HG03045 (cell line): ENCODE data around the gene CAPN1.
"Not testable (repeated sequence)": the region's sequence is repeated elsewhere in the genome, so short reads cannot be mapped to it uniquely, and the experiment has no call there.

ENCODE experiments used
- ATAC-seq: cut with Tn5 transposase; IDR thresholded peaks from one replicate; pipeline ENCODE4 v1.9.1; 2021; ENCODE audit warnings: mild to moderate bottlenecking, moderate library complexity; ENCODE audit not compliant: unreplicated experiment

The CAPN1 gene

DNA sequence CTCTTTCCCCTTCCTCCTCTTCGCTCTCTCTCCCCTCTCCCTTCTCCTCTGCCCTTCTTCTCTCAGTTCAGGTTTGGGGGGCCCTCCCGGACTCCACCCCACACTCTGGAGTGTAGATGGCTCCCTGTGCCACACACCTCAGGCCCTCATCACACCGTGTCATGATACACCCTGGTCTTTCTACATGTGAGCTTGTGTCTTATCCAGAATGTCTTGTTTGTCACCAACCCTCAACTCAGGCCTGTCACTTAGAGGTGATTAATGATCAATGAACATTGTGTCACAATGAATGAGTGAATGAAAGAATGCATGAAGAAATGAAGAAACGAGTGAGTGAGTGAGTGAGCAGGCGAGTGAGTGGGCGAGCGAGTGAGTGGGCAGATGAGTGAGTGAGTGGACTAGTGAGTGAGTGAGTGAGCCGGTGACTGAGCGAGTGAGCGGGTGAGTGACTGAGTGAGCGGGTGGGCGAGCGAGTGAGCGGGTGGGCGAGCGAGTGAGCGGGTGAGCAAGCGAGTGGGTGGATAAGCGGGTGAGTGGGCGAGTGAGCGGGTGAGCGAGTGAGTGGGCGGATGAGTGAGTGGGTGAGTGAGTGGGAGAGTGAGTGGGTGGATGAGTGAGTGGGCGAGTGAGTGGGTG is 33.8 kb downstream of the CAPN1 start:
- no peak for ATAC-seq

DNA sequence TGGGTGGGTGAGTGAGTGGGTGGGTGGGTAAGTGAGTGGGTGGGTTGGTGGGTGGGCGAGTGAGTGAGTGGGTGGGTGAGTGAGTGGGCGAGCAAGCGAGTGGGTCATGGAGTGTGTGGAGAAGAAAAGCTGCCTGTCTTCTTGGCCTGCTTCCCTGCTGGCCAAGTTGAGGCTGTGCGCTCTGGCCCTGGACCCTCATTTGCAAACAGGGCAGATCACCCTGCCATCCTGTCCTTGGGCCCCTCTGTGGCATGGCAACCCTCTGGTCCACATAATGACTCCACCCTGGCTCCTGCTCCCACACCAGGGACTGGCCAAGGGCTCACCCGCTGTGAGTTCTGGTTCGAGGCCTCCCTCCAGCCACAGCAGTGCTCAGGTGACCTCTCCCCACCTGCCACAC is 35.1 kb downstream of the CAPN1 start:
- no peak for ATAC-seq

DNA sequence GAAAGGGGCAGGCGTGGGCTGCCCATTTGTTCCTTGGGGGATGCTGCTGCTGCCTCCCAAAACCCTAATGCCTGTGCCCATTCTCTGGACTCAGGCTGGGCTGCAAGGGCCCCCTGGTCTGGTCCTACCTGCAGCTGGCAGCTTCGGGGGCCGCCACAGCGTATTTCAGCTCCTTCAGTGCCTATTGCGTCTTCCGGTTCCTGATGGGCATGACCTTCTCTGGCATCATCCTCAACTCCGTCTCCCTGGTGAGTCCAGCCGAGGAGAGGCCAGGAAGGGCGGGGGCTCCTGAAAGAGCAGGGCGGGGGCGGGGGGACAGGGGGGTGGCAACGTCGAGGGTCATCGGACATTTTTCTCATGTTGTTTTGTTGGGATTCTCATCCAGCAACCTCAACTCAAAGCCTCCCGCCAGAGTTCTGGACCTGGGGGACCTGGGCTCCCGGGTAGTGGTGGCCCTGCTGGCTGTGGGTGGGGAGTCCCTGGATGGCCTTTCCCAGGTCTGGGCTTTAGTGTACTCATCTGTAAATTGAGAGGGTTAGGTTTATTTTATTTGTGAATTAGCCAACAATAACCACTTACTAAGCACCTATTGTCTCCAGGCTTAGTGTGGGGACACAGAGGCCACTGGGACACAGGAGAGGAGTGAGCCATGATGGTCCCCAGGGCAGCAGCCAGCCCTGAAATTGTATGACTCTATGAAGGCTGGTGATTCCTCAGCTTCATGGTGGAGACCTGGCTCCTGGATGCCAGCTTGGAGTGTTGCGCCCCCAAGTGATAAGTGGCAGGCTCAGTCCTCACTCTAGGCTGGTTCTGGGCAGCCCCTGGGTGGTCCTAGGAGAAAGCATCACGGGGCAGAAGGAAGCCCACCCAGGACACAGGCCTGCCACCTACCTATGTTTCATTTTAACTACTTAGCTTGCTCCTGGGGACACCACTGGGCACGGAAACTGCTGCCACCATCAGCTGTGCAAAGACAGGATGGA is 36.0 kb downstream of the CAPN1 start:
- ATAC-seq = no peak

DNA sequence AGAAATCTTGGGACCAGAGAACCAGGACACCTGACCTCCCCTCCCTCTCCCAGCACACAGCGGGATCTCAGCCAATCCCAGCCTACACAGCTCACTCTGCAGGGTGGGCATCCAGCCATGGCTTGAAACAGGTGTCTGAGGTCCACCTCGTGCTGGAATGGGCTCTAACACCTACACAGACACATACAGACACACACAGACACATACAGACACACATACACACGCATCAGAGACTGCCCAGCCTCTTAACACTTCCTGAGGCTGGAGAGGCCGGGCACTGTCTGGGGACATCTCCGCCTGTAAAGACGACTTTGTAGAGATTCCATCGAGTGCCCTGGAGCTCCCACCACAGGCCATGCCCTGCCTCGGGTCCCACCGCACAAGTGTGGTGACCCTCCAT is 36.7 kb downstream of the CAPN1 start:
- no peak for ATAC-seq

DNA sequence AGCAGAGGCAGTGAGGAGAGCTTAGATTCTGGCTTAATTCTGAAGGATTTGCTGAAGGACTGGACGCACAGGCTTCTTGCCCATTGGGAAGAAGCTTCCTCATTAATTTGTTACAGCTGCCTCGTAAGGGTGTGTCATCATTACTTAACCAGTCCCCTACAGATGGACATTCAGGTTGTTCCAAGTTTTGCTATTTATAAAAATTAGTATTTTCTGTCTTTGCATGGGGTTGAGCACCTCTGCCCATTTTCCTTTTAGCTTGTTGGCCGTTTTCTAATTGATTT is 38.1 kb downstream of the CAPN1 start:
- ATAC-seq = no peak

DNA sequence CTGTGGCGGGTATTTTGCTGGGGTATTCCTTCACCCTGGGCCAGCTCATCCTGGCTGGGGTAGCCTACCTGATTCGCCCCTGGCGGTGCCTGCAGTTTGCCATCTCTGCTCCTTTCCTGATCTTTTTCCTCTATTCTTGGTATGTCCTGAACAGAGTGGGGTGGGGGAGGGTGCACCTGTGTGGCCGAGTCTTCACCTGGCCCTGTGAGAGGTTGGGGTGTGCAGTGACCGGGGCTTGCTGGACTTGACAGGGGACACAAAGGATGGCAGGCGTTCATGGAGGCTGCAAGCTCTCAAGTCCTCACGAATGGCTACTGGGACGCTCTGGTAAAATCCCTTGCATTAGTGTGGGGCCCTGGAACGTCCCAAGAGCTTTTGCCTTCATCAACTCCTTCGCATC is 39.3 kb downstream of the CAPN1 start:
- no peak for ATAC-seq

DNA sequence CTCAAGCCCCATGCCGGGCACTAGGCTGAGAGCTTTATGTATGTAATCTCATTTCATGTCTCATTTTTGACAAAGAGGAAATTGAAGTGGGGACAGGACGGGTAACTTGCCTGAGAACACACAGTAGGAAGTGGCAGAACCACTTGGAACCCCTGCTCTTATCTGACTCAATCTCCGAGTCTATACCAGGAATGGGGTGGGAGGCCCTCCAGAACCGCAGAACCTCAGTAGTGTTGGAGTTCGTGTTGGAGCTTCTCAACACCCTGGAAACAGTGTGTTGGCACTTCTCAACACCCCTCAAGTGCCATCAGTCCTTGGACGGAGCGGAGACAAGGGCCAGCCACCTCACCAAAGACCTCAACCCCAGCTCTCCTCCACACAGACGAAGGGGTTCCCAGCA is 41.3 kb downstream of the CAPN1 start:
- no peak for ATAC-seq

DNA sequence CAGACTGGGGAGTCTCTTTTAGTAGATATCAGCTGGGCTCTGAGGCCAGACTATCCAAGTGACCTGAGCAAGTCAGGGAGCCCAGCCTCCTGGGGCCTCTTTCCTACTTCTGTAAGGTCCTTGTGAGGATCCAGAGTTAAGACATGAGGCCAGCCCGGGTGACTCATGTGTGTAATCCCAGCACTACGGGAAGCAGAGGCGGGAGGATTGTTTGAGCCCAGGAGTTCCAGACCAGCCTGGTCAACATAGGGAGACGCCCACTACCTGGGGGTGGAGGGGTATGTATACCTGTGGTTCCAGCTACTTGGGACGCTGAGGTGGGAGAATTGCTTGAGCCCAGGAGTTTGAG is 43.2 kb downstream of the CAPN1 start:
- ATAC-seq = no peak

DNA sequence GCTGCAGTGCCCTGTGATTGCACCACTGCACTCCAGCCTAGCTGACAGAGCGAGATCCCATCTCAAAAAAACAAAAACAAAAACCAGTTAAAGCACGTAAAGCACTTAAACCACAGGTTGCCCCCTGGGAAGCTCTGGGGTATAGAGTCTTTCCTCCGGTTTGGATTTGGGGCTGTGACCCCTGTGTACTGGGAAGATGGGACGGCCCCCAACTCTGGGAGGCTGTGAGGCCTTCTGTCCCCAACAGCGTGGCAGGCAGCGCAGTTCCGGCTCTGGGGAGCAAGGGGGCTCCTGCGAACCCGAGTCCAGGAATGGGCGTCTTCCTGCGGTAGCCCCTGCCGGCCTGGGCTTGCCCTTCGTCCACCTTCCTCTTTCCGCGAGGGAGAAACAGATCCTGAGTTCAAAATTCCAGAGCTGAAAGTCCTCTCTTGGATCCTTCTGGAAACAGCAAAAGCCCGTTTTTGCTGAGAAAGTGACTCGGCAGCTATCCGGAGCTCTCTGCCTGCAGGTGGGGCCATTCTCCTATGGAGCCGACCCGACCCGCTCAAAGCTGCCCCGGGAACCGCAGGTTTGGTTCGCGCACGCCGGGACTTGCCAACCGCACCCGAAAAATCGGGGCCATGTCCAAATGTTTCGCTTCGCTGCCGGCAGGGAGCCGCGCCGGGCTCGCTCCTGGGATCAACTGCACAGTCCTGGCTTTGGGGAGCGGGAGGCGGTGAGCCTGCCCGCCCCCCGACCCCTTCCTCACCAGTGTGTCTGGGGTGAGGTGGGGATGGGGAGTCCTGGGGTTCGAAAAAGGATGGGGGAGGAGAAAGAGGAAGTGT is 43.8 kb downstream of the CAPN1 start:
- ATAC-seq = no peak

DNA sequence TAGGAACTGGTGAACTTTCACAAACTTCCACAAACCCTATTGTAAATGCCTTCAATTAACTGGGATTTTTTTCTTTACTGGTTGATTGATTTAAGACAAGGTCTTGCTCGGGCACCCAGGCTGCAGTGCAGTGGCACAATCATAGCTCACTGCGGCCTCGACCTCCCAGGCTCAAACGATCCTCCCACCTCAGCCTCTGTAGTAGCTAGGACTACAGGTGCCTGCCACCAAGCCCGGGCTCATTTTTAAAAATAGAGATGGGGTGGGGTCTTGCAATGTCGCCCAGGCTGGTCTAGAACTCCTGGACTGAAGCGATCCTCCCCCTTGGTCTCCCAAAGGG is 44.3 kb downstream of the CAPN1 start:
- ATAC-seq = no peak

DNA sequence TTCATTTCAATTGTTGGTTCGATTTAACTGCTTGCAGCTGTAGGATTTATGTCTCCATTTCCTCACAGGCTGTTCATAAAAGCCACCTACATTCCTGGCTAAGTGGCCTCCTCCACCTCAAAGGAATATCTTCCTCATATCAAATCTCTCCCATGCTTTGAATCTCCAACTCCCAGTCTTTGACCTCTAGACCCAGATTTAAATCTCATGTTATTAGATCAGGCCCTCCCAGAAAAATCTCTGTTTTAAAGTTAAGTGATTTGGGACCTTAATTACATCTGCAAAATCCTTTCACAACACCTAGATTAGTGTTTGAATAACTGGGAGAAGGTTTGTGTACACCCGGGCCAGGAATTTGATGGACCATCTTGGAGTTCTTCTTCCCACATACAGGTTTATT is 46.2 kb downstream of the CAPN1 start:
- ATAC-seq = no peak

DNA sequence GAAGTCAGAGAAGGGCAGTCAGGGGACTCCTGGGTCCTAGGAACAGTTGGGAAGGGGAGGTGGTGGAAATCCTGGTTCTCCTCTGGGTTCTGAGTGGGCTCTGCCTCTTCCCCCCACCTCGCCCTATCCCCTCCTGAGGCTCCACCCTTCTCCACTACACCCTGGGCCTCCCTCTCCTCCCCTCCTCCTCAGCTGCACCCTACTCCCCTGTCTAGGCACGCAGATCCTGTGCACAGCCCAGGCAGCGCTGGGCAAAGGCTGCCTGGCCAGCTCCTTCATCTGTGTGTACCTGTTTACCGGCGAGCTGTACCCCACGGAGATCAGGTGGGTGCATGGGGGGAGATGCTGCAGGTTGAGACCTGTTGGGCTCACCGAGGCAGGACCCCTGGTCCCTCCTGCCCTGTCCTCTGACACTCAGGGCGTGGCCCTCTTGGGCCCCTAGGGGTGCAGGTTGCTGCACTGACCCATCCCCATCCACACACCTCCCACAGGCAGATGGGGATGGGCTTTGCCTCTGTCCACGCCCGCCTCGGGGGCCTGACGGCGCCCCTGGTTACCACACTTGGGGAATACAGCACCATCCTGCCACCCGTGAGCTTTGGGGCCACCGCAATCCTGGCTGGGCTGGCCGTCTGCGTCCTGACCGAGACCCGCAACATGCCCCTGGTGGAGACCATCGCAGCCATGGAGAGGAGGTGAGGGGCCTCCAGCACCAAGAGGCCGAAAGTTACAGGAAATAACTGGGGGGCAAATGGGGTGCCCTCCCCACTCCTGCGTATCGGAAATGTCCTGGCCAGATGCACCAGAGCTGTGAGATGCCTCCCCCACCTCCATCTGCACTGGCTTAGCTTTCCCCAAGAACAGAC is 54.7 kb downstream of the CAPN1 start:
- no peak for ATAC-seq

DNA sequence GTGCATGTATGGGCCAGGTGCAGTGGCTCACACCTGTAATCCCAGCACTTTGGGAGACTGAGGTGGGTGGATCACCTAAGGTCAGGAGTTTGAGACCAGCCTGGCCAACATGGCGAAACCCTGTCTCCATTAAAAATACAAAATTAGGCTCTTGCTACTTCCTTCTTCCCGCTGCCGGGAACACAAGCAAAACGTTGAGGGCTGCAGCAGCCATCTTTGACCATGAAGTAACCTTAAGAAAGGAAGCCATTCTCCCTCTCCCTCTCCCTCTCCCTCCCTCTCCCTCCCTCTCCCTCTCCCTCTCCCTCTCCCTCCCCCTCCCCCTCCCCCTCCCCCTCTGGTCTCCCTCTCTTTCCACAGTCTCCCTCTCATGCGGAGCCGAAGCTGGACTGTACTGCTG is 56.6 kb downstream of the CAPN1 start:
- ATAC-seq = not testable (repeated sequence)

DNA sequence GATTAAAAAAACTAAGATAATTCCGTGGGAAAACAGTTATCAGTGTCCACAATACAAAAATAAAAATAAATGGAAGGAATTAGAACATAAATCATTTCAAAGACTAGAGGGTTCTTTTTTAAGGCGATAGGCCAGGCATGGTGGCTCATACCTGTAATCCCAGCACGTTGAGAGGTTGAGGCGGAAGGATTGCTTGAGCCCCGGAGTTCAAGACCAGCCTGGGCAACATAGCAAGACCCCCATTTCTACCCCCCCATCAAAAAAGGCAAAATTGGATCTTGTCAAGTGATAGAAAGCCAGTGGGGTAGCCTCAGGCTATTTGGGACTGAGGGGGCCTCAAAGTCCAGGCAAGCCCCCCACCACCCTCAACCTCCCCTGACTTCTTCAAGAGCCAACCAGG is 59.4 kb downstream of the CAPN1 start:
- no peak for ATAC-seq

DNA sequence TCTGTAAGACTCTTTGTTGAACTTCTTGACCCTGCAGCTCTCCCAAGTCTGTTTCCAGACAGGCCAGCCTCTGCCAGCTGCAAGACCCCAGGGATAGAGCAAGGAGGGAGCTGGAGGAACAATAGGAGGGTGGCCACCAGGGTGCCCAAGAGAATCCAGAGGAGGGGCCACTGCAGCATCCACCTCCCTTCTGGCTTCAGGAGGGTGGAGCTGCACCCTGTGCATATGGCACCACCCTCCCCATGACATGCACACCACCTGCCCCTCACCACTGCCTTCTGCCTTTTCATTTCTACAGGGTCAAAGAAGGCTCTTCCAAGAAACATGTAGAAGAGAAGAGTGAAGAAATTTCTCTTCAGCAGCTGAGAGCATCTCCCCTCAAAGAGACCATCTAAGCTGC is 60.0 kb downstream of the CAPN1 start:
- ATAC-seq = no peak

DNA sequence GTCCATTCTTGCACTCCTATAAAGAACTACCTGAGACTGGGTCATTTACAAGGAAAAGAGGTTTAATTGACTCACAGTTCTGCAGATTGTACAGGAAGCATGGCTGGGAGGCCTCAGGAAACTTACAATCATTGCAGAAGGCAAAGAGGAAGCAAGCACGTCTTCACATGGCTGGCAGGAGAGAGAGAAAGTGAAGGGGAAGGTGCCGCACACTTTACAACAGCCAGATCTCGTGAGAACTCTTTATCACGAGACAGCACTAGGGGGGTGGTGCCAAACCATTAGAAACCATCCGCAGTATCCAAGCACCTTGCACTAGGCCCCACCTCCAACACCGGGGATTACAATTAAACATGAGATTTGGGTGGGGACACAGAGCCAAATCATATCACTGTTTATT is 60.7 kb downstream of the CAPN1 start:
- no peak for ATAC-seq

DNA sequence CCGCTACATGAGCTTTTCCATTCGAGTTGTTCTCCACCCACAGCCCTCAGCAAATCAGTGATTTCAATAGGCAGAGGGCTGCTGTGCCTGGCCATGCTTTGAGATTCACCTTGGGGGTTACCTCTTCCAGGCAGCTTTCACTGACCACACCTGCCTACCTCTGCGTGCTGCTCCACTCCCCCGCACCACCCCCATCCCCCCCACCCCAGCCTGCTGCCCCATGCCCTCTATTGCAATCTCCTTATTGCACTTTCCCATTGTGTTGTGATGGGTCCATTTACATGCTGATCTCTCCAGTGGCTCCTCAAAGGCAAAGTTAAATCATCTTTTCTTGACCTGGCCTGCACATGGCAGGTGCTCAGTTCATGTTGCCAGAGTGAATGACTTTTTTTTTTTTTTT is 62.1 kb downstream of the CAPN1 start:
- no peak for ATAC-seq

DNA sequence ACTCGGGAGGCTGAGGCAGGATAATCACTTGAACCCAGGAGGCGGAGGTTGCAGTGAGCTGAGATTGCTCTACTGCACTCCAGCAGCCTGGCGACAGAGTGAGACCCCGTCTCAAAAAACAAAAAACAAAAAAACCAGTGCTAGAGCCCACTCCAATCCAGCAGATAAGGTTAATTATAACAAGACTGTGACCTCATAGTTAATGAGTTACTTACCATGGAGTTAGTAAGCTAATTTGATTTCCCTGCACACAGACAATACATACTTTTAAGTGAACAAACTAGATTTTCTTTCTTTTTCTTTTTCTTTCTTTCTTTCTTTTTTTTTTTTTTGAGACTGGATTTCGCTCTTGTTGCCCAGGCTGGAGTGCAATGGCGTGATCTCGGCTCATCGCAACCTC is 63.3 kb downstream of the CAPN1 start:
- not testable (repeated sequence) for ATAC-seq

DNA sequence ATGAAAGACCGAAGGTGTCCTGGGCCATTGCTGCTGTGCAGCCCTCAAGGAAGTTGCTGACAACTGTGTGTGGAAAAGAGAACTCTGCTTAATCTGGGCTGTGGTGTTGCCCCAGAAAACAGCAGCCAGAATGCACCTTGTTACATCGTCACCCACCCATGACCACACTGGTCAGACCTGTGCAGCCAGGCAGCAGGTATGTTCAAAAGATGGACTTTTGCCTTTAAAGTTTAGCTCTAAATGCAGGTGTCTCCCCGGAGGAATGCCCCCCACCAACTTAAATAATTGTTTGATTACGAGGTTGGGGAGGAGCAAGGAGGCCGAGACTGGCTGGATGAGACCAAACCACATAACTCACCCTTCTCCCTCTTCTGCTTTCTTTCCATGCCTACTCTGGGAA is 64.8 kb downstream of the CAPN1 start:
- no peak for ATAC-seq

DNA sequence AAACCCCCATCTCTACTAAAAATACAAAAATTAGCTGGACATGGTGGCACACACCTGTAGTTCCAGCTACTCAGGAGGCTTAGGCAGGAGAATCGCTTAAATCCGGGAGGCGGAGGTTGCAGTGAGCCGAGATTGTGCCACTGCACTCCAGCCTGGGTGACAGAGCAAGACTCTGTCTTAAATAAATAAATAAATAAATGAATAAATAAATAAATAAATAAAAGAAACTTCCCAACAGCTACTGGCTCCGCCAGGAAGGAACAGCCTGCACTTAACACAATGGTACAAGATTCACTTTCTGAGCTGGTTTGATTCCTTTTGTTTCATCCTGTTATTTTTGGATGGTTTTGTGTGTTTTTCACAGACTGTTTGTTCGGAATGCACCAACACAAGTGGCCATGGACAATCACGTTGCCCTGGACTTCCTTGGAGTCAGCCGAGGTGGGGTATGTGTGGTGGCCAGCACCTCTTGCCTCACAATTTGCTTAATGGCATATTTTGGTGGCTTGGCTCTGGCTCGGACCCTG is 66.5 kb downstream of the CAPN1 start:
- not testable (repeated sequence) for ATAC-seq

DNA sequence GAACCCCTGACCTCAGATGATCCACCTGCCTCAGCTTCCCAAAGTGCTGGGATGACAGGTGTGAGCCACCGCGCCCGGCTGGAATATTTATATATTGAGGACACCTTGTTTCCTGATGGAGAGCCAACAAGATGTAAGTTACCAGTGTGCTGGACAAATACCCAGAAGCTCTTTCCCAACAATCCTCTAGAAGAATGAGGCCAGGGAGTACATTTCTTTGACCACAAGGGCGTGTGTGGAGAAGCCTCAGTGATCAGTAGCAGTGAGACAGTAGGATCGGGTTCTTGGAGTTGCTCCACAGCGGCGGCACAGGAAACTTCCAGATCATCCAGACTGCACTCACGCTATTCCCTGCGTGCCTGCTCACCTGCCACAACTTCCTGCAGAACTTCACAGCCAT is 69.7 kb downstream of the CAPN1 start:
- ATAC-seq = no peak
